Measurements from ENCODE around the gene NEK2. TPM values are rescaled to one million over a fixed set of nuclear protein-coding genes. Genes with fewer than 3 reads are reported as not detected.

NEK2 gene
- total and polyA plus RNA-seq, 2 of the 13 experiments (the other 11 are each of a cell fraction or from before 2014, with no cell fraction given) = 10.9 to 40.8 TPM

GRCh38 chr1:211643324-211644212, 31.9 kb downstream of the NEK2 start (continued):
- TF ChIP-seq TP53 (CRISPR knock-in tag; conservative IDR thresholded peaks at IDR 0.05) = no peak; the same call in 1 of the 2 replicates
- no peak for TF ChIP-seq SUZ12 (IDR thresholded peaks at IDR 0.05; ENCODE audit: low read depth, low read length)
- TF ChIP-seq ZNF841 (CRISPR knock-in tag; IDR thresholded peaks at IDR 0.05; ENCODE audit: borderline replicate concordance) = no peak
- TF ChIP-seq ZBTB34 (CRISPR knock-in tag; IDR thresholded peaks at IDR 0.05) = peak; percentile 91
- TF ChIP-seq ATM (IDR thresholded peaks at IDR 0.05; ENCODE audit: borderline replicate concordance) = no peak
- TF ChIP-seq SRF (IDR thresholded peaks at IDR 0.05; ENCODE audit: low read depth, low read length) = no peak
- peak; percentile 92 for TF ChIP-seq HMG20B (CRISPR knock-in tag; conservative IDR thresholded peaks at IDR 0.05)
- TF ChIP-seq CHD4 (IDR thresholded peaks at IDR 0.05; ENCODE audit: borderline replicate concordance, low read length) = no peak
- peak; percentile 58; the same call in 1 of the 2 replicates for TF ChIP-seq ZNF615 (CRISPR knock-in tag; IDR thresholded peaks at IDR 0.05; ENCODE audit: borderline replicate concordance)
- TF ChIP-seq CHD2 (IDR thresholded peaks at IDR 0.05; ENCODE audit: low read depth, low read length) = no peak
- no peak for TF ChIP-seq ZNF333 (CRISPR knock-in tag; IDR thresholded peaks at IDR 0.05; ENCODE audit: borderline replicate concordance)
- no peak for TF ChIP-seq FOXA1 (IDR thresholded peaks at IDR 0.05)
- peak; percentile 89 for TF ChIP-seq FOXA1 (CRISPR knock-in tag; IDR thresholded peaks at IDR 0.05)
- no peak for TF ChIP-seq ZNF207 (IDR thresholded peaks at IDR 0.05; ENCODE audit: borderline replicate concordance)
- no peak for TF ChIP-seq KAT7 (CRISPR knock-in tag; IDR thresholded peaks at IDR 0.05; ENCODE audit: borderline replicate concordance)
- 0 out of 2 replicates have a peak, but pooled peaks have one; percentile 75 for TF ChIP-seq ZNF550 (CRISPR knock-in tag; IDR thresholded peaks at IDR 0.05; ENCODE audit: borderline replicate concordance)
- TF ChIP-seq FOXP4 (CRISPR knock-in tag; IDR thresholded peaks at IDR 0.05) = peak; percentile 89
- TF ChIP-seq ZNF543 (CRISPR knock-in tag; IDR thresholded peaks at IDR 0.05) = peak; percentile 81; the same call in 1 of the 2 replicates
- no peak for TF ChIP-seq SNAI1 (CRISPR knock-in tag; IDR thresholded peaks at IDR 0.05; ENCODE audit: borderline replicate concordance)
- peak; percentile 79; the same call in 1 of the 2 replicates for TF ChIP-seq ZNF713 (CRISPR knock-in tag; IDR thresholded peaks at IDR 0.05)
- TF ChIP-seq KDM1A (CRISPR knock-in tag; IDR thresholded peaks at IDR 0.05) = peak; percentile 70
- no peak; the same call in 1 of the 2 replicates for TF ChIP-seq RFXAP (CRISPR knock-in tag; IDR thresholded peaks at IDR 0.05; ENCODE audit: borderline replicate concordance)
- TF ChIP-seq ZNF691 (CRISPR knock-in tag; IDR thresholded peaks at IDR 0.05; ENCODE audit: borderline replicate concordance, low read depth) = 0 out of 2 replicates have a peak, but pooled peaks have one; percentile 73
- no peak for TF ChIP-seq CHCHD3 (CRISPR knock-in tag; IDR thresholded peaks at IDR 0.05)
- no peak for TF ChIP-seq ZNF562 (CRISPR knock-in tag; IDR thresholded peaks at IDR 0.05; ENCODE audit: borderline replicate concordance)
- TF ChIP-seq BRF2 (CRISPR knock-in tag; IDR thresholded peaks at IDR 0.05) = no peak

All from HepG2 (cell line).